Right kidney (tissue), 1 donor: ENCODE data around the gene MARCHF5.
"Not testable (repeated sequence)": the region's sequence is repeated elsewhere in the genome, so short reads cannot be mapped to it uniquely, and the experiment has no call there.

Experiments used
- DNase-seq: peaks from one replicate; pipeline ENCODE4 v3.0.0-alpha.2; 2016

MARCHF5 gene

GRCh38 chr10:92303096-92303495 lies 12.1 kb downstream of the MARCHF5 start:
- no peak for DNase-seq

- DNase-seq, result no peak
Measured at GRCh38 chr10:92304061-92304460, 13.1 kb downstream of the MARCHF5 start.

- DNase-seq, result no peak
Measured at GRCh38 chr10:92305133-92306072, 14.4 kb downstream of the MARCHF5 start.

GRCh38 chr10:92309272-92309671 lies 18.3 kb downstream of the MARCHF5 start:
- DNase-seq, result no peak

GRCh38 chr10:92313750-92314149 lies 22.8 kb downstream of the MARCHF5 start:
- no peak for DNase-seq

GRCh38 chr10:92316610-92317009 lies 25.6 kb downstream of the MARCHF5 start:
- DNase-seq, result no peak

- DNase-seq, result no peak
Measured at GRCh38 chr10:92323079-92323478, 32.1 kb downstream of the MARCHF5 start.

- no peak for DNase-seq
Measured at GRCh38 chr10:92327445-92328433, 36.8 kb downstream of the MARCHF5 start.

GRCh38 chr10:92328993-92329392 lies 38.0 kb downstream of the MARCHF5 start:
- no peak for DNase-seq

- DNase-seq, result not testable (repeated sequence)
Measured at GRCh38 chr10:92329927-92330326, 39.0 kb downstream of the MARCHF5 start.

- DNase-seq, result no peak
Measured at GRCh38 chr10:92342796-92343195, 51.8 kb downstream of the MARCHF5 start.

GRCh38 chr10:92345575-92345974 lies 54.6 kb downstream of the MARCHF5 start:
- DNase-seq, result not testable (repeated sequence)

GRCh38 chr10:92347035-92347676 lies 56.2 kb downstream of the MARCHF5 start:
- DNase-seq, result not testable (repeated sequence)

- no peak for DNase-seq
Measured at GRCh38 chr10:92350411-92350810, 59.4 kb downstream of the MARCHF5 start.

GRCh38 chr10:92354587-92354986 lies 63.6 kb downstream of the MARCHF5 start:
- DNase-seq, result no peak

GRCh38 chr10:92356041-92356440 lies 65.1 kb downstream of the MARCHF5 start:
- no peak for DNase-seq

- DNase-seq, result no peak
Measured at GRCh38 chr10:92363498-92363897, 72.5 kb downstream of the MARCHF5 start.

- no peak for DNase-seq
Measured at GRCh38 chr10:92366412-92367021, 75.5 kb downstream of the MARCHF5 start.

- DNase-seq, result no peak
Measured at GRCh38 chr10:92377962-92378361, 87.0 kb downstream of the MARCHF5 start.

GRCh38 chr10:92381543-92381954 lies 90.6 kb downstream of the MARCHF5 start:
- DNase-seq, result no peak

GRCh38 chr10:92382631-92383030 lies 91.7 kb downstream of the MARCHF5 start:
- DNase-seq, result no peak

- no peak for DNase-seq
Measured at GRCh38 chr10:92384741-92385140, 93.8 kb downstream of the MARCHF5 start.
